AG04449 (cell line): ENCODE results near the gene MYOZ2.

Experiments used
- CTCF ChIA-PET: fragments of 350-600 bp; formaldehyde crosslinking; extraction: SDS; loops from one replicate; lab custom pipeline; 2021; ENCODE audit warnings: antibody characterized with exemption; lab: Yijun Ruan, JAX
- POLR2A ChIA-PET: fragments of 400-600, 350-600 bp; formaldehyde crosslinking; extraction: SDS; loops from one replicate; lab custom pipeline; 2020; ENCODE audit warnings: antibody characterized with exemption, inconsistent platforms; lab: Yijun Ruan, JAX
- DNase-seq: peaks from one replicate; pipeline ENCODE4 v3.0.0-alpha.2; 2010; ENCODE audit warnings: low read depth, low spot score
- H3K4me3 ChIP-seq: 2 replicates; pipeline ENCODE4 v1.5.1; 2011; ENCODE audit warnings: low read depth, mild to moderate bottlenecking, control low read depth, low read length
- CTCF ChIP-seq: IDR thresholded peaks from one replicate; pipeline ENCODE4 v1.5.1; 2011; ENCODE audit warnings: mild to moderate bottlenecking, moderate library complexity, low read length, control low read depth, inconsistent platforms; ENCODE audit not compliant: insufficient read depth; ENCODE audit errors: missing control alignments

MYOZ2 gene

DNA sequence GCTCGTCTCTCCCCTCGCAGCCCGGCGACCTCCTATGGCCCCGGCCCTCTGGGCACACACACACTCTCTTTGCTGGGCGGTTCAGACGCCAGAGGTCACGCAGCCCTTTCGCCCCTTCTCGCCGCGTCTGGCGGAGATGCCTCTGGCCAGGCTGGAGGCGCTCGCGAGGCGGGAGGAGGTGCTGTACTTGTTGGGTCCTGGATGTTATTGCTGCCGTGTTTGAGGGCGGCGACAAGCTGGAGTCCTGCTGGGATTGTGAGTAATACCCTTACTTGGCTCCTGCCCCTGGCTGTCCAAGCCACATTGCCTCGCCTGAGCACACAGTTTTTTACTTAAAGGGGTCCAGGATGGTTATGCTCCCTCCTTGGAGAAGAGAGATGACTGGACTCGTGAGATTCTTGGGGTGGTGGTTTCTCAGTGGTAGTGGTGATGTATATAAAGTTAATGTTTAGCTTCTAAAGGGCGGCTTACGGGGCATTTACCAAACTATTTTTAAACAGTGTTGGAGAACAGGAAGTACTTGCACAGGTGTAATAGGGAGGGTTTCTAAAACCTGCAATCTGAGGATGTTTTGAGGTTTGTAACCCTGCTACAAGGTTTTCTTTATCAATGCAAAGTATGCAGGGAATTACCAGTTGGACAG, 77.5 kb downstream of the MYOZ2 start:
- peak; percentile 59 for DNase-seq
- H3K4me3 ChIP-seq = peak overlapping the region; percentile 91
- CTCF ChIA-PET = interaction anchor here (0.8 to 3.9 kb wide), 14 partner anchors 9 to 179 kb away, joined by 3 to 27 read pairs (median 4); no protein-coding TSS in a partner anchor
- POLR2A ChIA-PET = interaction anchor here (0.7 to 1.5 kb wide), 4 partner anchors 87 to 224 kb away, joined by 3 to 12 read pairs (median 6); a partner anchor contains a TSS
- TF ChIP-seq CTCF = peak; percentile 66

GRCh38 chr4:119218093-119218492, 82.5 kb downstream of the MYOZ2 start:
- POLR2A ChIA-PET = no interaction called here

DNA sequence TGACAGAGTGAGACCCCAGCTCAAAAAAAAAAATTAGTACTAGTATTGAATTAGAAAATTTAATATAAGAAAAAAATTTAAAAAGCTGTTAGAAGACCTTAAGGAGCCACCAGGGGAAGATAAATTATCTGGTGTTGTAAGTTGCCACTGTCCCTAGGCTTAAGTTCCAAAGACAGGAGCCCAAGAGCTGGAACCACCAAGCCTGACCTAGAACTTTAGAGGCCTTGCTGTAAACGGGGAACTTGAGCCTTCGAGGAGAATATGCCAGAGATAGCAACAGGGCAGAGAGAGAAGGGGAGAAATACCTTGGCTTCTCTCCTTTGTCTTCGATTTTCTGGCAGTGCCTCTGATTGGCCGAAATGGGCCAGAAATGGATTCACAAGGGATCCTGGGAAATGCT, 85.8 kb downstream of the MYOZ2 start:
- no peak for DNase-seq
- H3K4me3 ChIP-seq = no peak overlapping the region
- TF ChIP-seq CTCF = no peak
- CTCF ChIA-PET = interaction anchor here (1.6 to 2.5 kb wide), 2 partner anchors 8 to 134 kb away, joined by 5 to 9 read pairs; partner anchors contain the start of gene USP53
- POLR2A ChIA-PET = no interaction called here

More at GRCh38 chr4:119218093-119218492, 82.5 kb downstream of the MYOZ2 start:
- DNase-seq = no peak
- H3K4me3 ChIP-seq = no peak overlapping the region
- CTCF ChIA-PET = no interaction called here
- TF ChIP-seq CTCF = no peak

DNA sequence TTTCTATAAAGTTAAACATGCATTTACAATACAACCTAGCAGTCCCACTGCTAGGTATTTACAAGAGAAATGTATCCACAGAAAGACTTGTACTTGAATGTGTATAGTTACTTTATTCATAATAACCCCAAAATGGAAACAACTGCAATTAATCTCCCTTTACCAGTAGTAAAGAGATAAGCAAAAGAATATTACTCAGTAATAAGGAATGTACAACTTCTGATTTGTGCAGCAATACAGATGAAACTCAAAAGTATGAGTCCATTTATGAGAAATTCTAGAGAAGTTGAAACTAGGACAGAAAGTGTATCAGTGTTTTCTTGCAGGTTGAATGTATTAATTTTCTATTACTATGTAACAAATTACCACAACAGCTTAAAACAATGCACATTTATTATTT, 92.1 kb downstream of the MYOZ2 start:
- H3K4me3 ChIP-seq = no peak overlapping the region
- DNase-seq = no peak
- ChIA-PET POLR2A (no interaction called here), CTCF (interaction anchor here (0.9 to 1.5 kb wide), 2 partner anchors 14 to 187 kb away, joined by 3 to 5 read pairs; no protein-coding TSS in a partner anchor)
- no peak for TF ChIP-seq CTCF

DNA sequence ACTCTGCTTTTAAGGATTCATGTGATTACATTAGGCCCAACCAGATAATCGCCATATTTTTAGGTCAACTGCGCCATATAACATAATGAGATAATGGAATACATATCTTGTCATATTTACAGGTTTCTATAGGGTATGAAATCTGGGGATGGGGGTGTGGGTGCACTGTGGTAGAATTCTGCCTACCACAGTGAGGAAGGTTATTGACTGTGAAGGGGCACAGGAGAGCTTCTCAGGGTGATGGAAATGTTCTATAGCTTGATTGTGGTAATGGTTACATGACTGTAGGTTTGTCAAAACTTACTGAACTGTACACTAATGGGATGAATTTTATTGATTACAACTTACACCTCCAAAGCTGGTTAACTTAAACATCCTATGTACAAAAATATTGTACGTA, 92.8 kb downstream of the MYOZ2 start:
- ChIA-PET POLR2A (no interaction called here), CTCF (interaction anchor here (1.0 kb wide), 1 partner anchor 31 kb away, joined by 3 read pairs; no protein-coding TSS in a partner anchor)
- DNase-seq = no peak
- no peak overlapping the region for H3K4me3 ChIP-seq
- no peak for TF ChIP-seq CTCF

- CTCF ChIA-PET = no interaction called here
- POLR2A ChIA-PET = no interaction called here
- no peak for TF ChIP-seq CTCF
- H3K4me3 ChIP-seq = no peak overlapping the region
- DNase-seq = no peak
Observed at GRCh38 chr4:119229908-119230687, 94.5 kb downstream of the MYOZ2 start.
